ENCODE data around the gene BMP8B. TPM values are rescaled to one million over a fixed set of nuclear protein-coding genes. Genes with fewer than 3 reads are reported as not detected.
A peak's percentile ranks its signal among the peaks of the same experiment; 100 is the strongest.
"Not testable (repeated sequence)": the region's sequence is repeated elsewhere in the genome, so short reads cannot be mapped to it uniquely, and the experiment has no call there.

BMP8B gene
- total RNA-seq, 3 donors from 2014 or later (not counting 1 experiment from before 2014, with no cell fraction given), result 2.8 to 4.3 (median 3.6) TPM

- H3K9me3 ChIP-seq (ENCODE audit: control insufficient read depth, insufficient read depth, low read length); H3K9me3 Mint-ChIP-seq; intact Hi-C loops (cut with micrococcal nuclease); H3K27me3 Mint-ChIP-seq (ENCODE audit: low read depth in 2 of 2); H3K36me3 ChIP-seq (ENCODE audit: control insufficient read depth, insufficient read depth, low read length); H3K27ac Mint-ChIP-seq; H3K4me3 ChIP-seq (ENCODE audit: low read length); H3K4me1 Mint-ChIP-seq; H3K36me3 Mint-ChIP-seq; H3K27ac ChIP-seq (ENCODE audit: low read length); H3K4me1 ChIP-seq (ENCODE audit: control insufficient read depth, insufficient read depth, low read length); H3K27me3 ChIP-seq (ENCODE audit: control insufficient read depth, insufficient read depth, low read length): not testable (repeated sequence)
- ATAC-seq, result peak; percentile 16 to 67 (median 52)
- peak overlapping the region; percentile 17 for H3K4me3 Mint-ChIP-seq
- 14% methylated on average over 13 of the region's 71 CpGs for WGBS (ENCODE audit: insufficient coverage)
- peak in 1 of 2 donors; percentile 42 for DNase-seq
Measured at GRCh38 chr1:39770100-39771021, 18.3 kb downstream of the BMP8B start.

- H3K36me3 Mint-ChIP-seq; H3K4me3 Mint-ChIP-seq; H3K9me3 ChIP-seq (ENCODE audit: control insufficient read depth, insufficient read depth, low read length); H3K4me1 ChIP-seq (ENCODE audit: control insufficient read depth, insufficient read depth, low read length); H3K27ac Mint-ChIP-seq; H3K9me3 Mint-ChIP-seq; H3K4me1 Mint-ChIP-seq; H3K27ac ChIP-seq (ENCODE audit: low read length); intact Hi-C loops (cut with micrococcal nuclease); H3K36me3 ChIP-seq (ENCODE audit: control insufficient read depth, insufficient read depth, low read length); H3K4me3 ChIP-seq (ENCODE audit: low read length); DNase-seq; H3K27me3 ChIP-seq (ENCODE audit: control insufficient read depth, insufficient read depth, low read length); H3K27me3 Mint-ChIP-seq (ENCODE audit: low read depth in 2 of 2); ATAC-seq: not testable (repeated sequence)
- WGBS (ENCODE audit: insufficient coverage), result 83% methylated on average over 7 of the region's 19 CpGs
Measured at GRCh38 chr1:39769502-39769901, 19.2 kb downstream of the BMP8B start.

GRCh38 chr1:39766466-39766865 lies 22.2 kb downstream of the BMP8B start:
- H3K27ac ChIP-seq (ENCODE audit: low read length); H3K36me3 Mint-ChIP-seq; intact Hi-C loops (cut with micrococcal nuclease); H3K4me3 ChIP-seq (ENCODE audit: low read length); H3K9me3 Mint-ChIP-seq; ATAC-seq; H3K4me3 Mint-ChIP-seq; H3K27ac Mint-ChIP-seq; H3K27me3 ChIP-seq (ENCODE audit: control insufficient read depth, insufficient read depth, low read length); H3K36me3 ChIP-seq (ENCODE audit: control insufficient read depth, insufficient read depth, low read length); DNase-seq; H3K27me3 Mint-ChIP-seq (ENCODE audit: low read depth in 2 of 2); H3K4me1 ChIP-seq (ENCODE audit: control insufficient read depth, insufficient read depth, low read length); H3K4me1 Mint-ChIP-seq; H3K9me3 ChIP-seq (ENCODE audit: control insufficient read depth, insufficient read depth, low read length): not testable (repeated sequence)
- WGBS (ENCODE audit: insufficient coverage), result 88% methylated on average over 1 of the region's 5 CpGs

GRCh38 chr1:39764512-39764911 lies 24.2 kb downstream of the BMP8B start:
- H3K4me1 ChIP-seq (ENCODE audit: control insufficient read depth, insufficient read depth, low read length); H3K4me1 Mint-ChIP-seq; H3K27me3 Mint-ChIP-seq (ENCODE audit: low read depth in 2 of 2); H3K4me3 ChIP-seq (ENCODE audit: low read length); ATAC-seq; H3K9me3 Mint-ChIP-seq; H3K4me3 Mint-ChIP-seq; H3K36me3 ChIP-seq (ENCODE audit: control insufficient read depth, insufficient read depth, low read length); H3K27ac Mint-ChIP-seq; H3K27me3 ChIP-seq (ENCODE audit: control insufficient read depth, insufficient read depth, low read length); DNase-seq; H3K36me3 Mint-ChIP-seq; H3K27ac ChIP-seq (ENCODE audit: low read length); H3K9me3 ChIP-seq (ENCODE audit: control insufficient read depth, insufficient read depth, low read length); intact Hi-C loops (cut with micrococcal nuclease): not testable (repeated sequence)
- WGBS (ENCODE audit: insufficient coverage), result 95% methylated on average over 7 of the region's 19 CpGs

- H3K4me3 Mint-ChIP-seq, result not testable (repeated sequence)
Measured at GRCh38 chr1:39763619-39764374, 24.9 kb downstream of the BMP8B start.

More at GRCh38 chr1:39763619-39764374, 24.9 kb downstream of the BMP8B start:
- 94% methylated on average over 13 of the region's 18 CpGs for WGBS (ENCODE audit: insufficient coverage)
- H3K9me3 ChIP-seq (ENCODE audit: control insufficient read depth, insufficient read depth, low read length); H3K27me3 ChIP-seq (ENCODE audit: control insufficient read depth, insufficient read depth, low read length); H3K9me3 Mint-ChIP-seq; H3K27me3 Mint-ChIP-seq (ENCODE audit: low read depth in 2 of 2); H3K27ac Mint-ChIP-seq; H3K4me1 ChIP-seq (ENCODE audit: control insufficient read depth, insufficient read depth, low read length); H3K27ac ChIP-seq (ENCODE audit: low read length); H3K36me3 Mint-ChIP-seq; DNase-seq; H3K36me3 ChIP-seq (ENCODE audit: control insufficient read depth, insufficient read depth, low read length); intact Hi-C loops (cut with micrococcal nuclease); H3K4me3 ChIP-seq (ENCODE audit: low read length); H3K4me1 Mint-ChIP-seq; ATAC-seq: not testable (repeated sequence)

Measured in natural killer cell (primary cell).